Activated B cell treated with CpG ODN at 0.5 μM for 24 hours (primary cell): ENCODE data around the gene PCDH9. TPM values are rescaled to one million over a fixed set of nuclear protein-coding genes. Genes with fewer than 3 reads are reported as not detected.

Source experiments
- ATAC-seq: fragments of 200-7000 bp; cut with Tn5 transposase; one replicate; pipeline ENCODE4 v1.10.0; 2021; ENCODE audit warnings: low read depth, mild to moderate bottlenecking, moderate library complexity
- CTCF ChIA-PET: fragments of 350-600 bp; sonication (Branson Sonifier 250); formaldehyde crosslinking; loops from one replicate; lab custom pipeline; 2021; ENCODE audit warnings: antibody characterized with exemption; lab: Charles Lee
- POLR2A ChIA-PET: fragments of 350-600 bp; sonication (Branson Sonifier 250); formaldehyde crosslinking; loops from one replicate; lab custom pipeline; 2021; ENCODE audit warnings: antibody characterized with exemption; lab: Charles Lee
- DNase-seq: peaks from one replicate; pipeline ENCODE4 v3.0.0; 2022
- H3K27ac Mint-ChIP-seq: one replicate; pipeline ENCODE4 v1.8.0; 2020; ENCODE audit warnings: mixed read lengths
- H3K27me3 Mint-ChIP-seq: one replicate; pipeline ENCODE4 v1.8.0; 2021; ENCODE audit warnings: mixed read lengths
- H3K36me3 Mint-ChIP-seq: one replicate; pipeline ENCODE4 v1.8.0; 2021; ENCODE audit warnings: low read depth, mixed read lengths
- H3K4me1 Mint-ChIP-seq: one replicate; pipeline ENCODE4 v1.8.0; 2021; ENCODE audit warnings: mixed read lengths
- H3K4me3 Mint-ChIP-seq: one replicate; pipeline ENCODE4 v1.8.0; 2020; ENCODE audit warnings: mild to moderate bottlenecking, mixed read lengths
- H3K9me3 Mint-ChIP-seq: one replicate; pipeline ENCODE4 v1.8.0; 2020; ENCODE audit warnings: mixed read lengths
- CTCF ChIP-seq: fragments of 200-600 bp; IDR thresholded peaks from one replicate; pipeline ENCODE4 v1.8.0; 2022; ENCODE audit warnings: antibody characterized with exemption, mild to moderate bottlenecking
- intact Hi-C: fragments of 100-400 bp; cut with micrococcal nuclease; formaldehyde crosslinking; loops from one replicate; pipeline ENCODE4 v1.15.1; 2024
- total RNA-seq: library from RNA; stranded (reverse); gene quantifications from 2 replicates; pipeline ENCODE4 v1.2.3, GENCODE V29; 2022

Gene PCDH9
- total RNA-seq, 1 donor from 2014 or later = 6.4 TPM

- ATAC-seq (no peak), DNase-seq (no peak)
- Mint-ChIP-seq H3K36me3 (peaks cover 6% of the 10 kb centered on the region), H3K4me3 (no peak overlapping the region), H3K9me3 (no peaks in the 10 kb centered on the region), H3K27ac (peak overlapping the region; percentile 70), H3K27me3 (no peaks in the 10 kb centered on the region), H3K4me1 (peaks cover 36% of the 10 kb centered on the region)
- no peak for TF ChIP-seq CTCF
- POLR2A ChIA-PET = no interaction called here
- CTCF ChIA-PET = interaction anchor here (0.9 to 3.9 kb wide), 3 partner anchors 78 to 606 kb away, joined by 3 to 26 read pairs (median 16); no protein-coding TSS in a partner anchor
- intact Hi-C loops = no loop called here
Measured at GRCh38 chr13:67225252-67226159, 4.6 kb downstream of the PCDH9 start.

GRCh38 chr13:67224148-67224846 is 5.8 kb downstream of the PCDH9 start:
- DNase-seq = peak; percentile 42
- no peak for TF ChIP-seq CTCF
- Mint-ChIP-seq H3K27ac (peak overlapping the region; percentile 64), H3K36me3 (peaks cover 6% of the 10 kb centered on the region), H3K4me3 (peak overlapping the region; percentile 57), H3K27me3 (no peaks in the 10 kb centered on the region), H3K4me1 (peaks cover 36% of the 10 kb centered on the region), H3K9me3 (no peaks in the 10 kb centered on the region)
- ATAC-seq = peak; percentile 78
- POLR2A ChIA-PET = no interaction called here
- CTCF ChIA-PET = interaction anchor here (0.7 to 3.9 kb wide), 11 partner anchors 8 to 732 kb away, joined by 3 to 26 read pairs (median 4); no protein-coding TSS in a partner anchor
- intact Hi-C loops = loop anchor here (1.0 to 5.0 kb wide), 6 partner anchors 337 to 1297 kb away; no protein-coding TSS in a partner anchor

GRCh38 chr13:67223742-67224141 is 6.4 kb downstream of the PCDH9 start:
- Mint-ChIP-seq H3K4me1 (peaks cover 36% of the 10 kb centered on the region), H3K27ac (peak overlapping the region; percentile 64), H3K9me3 (no peaks in the 10 kb centered on the region), H3K27me3 (no peaks in the 10 kb centered on the region), H3K4me3 (peak overlapping the region; percentile 57), H3K36me3 (peaks cover 6% of the 10 kb centered on the region)
- no peak for TF ChIP-seq CTCF
- intact Hi-C loops = loop anchor here (1.0 to 5.0 kb wide), 6 partner anchors 336 to 1296 kb away; no protein-coding TSS in a partner anchor
- ATAC-seq (no peak), DNase-seq (no peak)
- ChIA-PET CTCF (interaction anchor here (0.7 to 3.9 kb wide), 11 partner anchors 8 to 732 kb away, joined by 3 to 26 read pairs (median 4); no protein-coding TSS in a partner anchor), POLR2A (no interaction called here)

- no peak for TF ChIP-seq CTCF
- ATAC-seq (no peak), DNase-seq (no peak)
- ChIA-PET CTCF (interaction anchor here (0.9 to 3.9 kb wide), 6 partner anchors 9 to 731 kb away, joined by 3 to 26 read pairs (median 4); no protein-coding TSS in a partner anchor), POLR2A (no interaction called here)
- intact Hi-C loops = loop anchor here (5.0 kb wide), 3 partner anchors 336 to 1296 kb away; no protein-coding TSS in a partner anchor
- H3K4me1 Mint-ChIP-seq = peaks cover 42% of the 10 kb centered on the region
- H3K36me3 Mint-ChIP-seq = peaks cover 6% of the 10 kb centered on the region
- peak overlapping the region; percentile 72 for H3K27ac Mint-ChIP-seq
- no peaks in the 10 kb centered on the region for H3K9me3 Mint-ChIP-seq
- H3K4me3 Mint-ChIP-seq = peak overlapping the region; percentile 46
- no peaks in the 10 kb centered on the region for H3K27me3 Mint-ChIP-seq
Measured at GRCh38 chr13:67223024-67223423, 7.1 kb downstream of the PCDH9 start.
